ENCODE measurements around the gene DOCK4. TPM values are rescaled to one million over a fixed set of nuclear protein-coding genes. Genes with fewer than 3 reads are reported as not detected.

The DOCK4 gene
- total RNA-seq, 1 experiment from 2014 or later: 20.4 TPM

- no peak for ATAC-seq
- no peaks in the 10 kb centered on the region for H3K9me3 Mint-ChIP-seq
- no peaks in the 10 kb centered on the region for H3K4me1 Mint-ChIP-seq
- DNase-seq (ENCODE audit: low spot score): no peak
- H3K4me3 Mint-ChIP-seq: no peak overlapping the region
- no peak overlapping the region for H3K27ac Mint-ChIP-seq
- ChIA-PET CTCF (no interaction called here), POLR2A (no interaction called here)
- H3K36me3 Mint-ChIP-seq: no peaks in the 10 kb centered on the region
- TF ChIP-seq ATF6 (CRISPR knock-in tag; IDR thresholded peaks at IDR 0.05) (no peak), MXD4 (CRISPR knock-in tag; IDR thresholded peaks at IDR 0.05; ENCODE audit: borderline replicate concordance) (no peak), ZNF396 (CRISPR knock-in tag; IDR thresholded peaks at IDR 0.05; ENCODE audit: borderline replicate concordance) (no peak), MAX (CRISPR knock-in tag; IDR thresholded peaks at IDR 0.05) (no peak), ZNF232 (CRISPR knock-in tag; IDR thresholded peaks at IDR 0.05) (no peak), EMX1 (CRISPR knock-in tag; IDR thresholded peaks at IDR 0.05) (no peak), AR (CRISPR knock-in tag; IDR thresholded peaks at IDR 0.05) (no peak), STAT6 (CRISPR knock-in tag; conservative IDR thresholded peaks at IDR 0.05; ENCODE audit: low read depth) (no peak), ZSCAN18 (CRISPR knock-in tag; IDR thresholded peaks at IDR 0.05) (no peak), SOX15 (CRISPR knock-in tag; IDR thresholded peaks at IDR 0.05) (no peak), PRRX2 (CRISPR knock-in tag; IDR thresholded peaks at IDR 0.05) (no peak), ATF1 (CRISPR knock-in tag; IDR thresholded peaks at IDR 0.05) (no peak), ZNF219 (CRISPR knock-in tag; IDR thresholded peaks at IDR 0.05; ENCODE audit: borderline replicate concordance) (no peak), TCF7 (CRISPR knock-in tag; IDR thresholded peaks at IDR 0.05; ENCODE audit: low read depth) (no peak), CREB1 (CRISPR knock-in tag; IDR thresholded peaks at IDR 0.05) (no peak), FOXP4 (CRISPR knock-in tag; IDR thresholded peaks at IDR 0.05) (no peak), JUN (CRISPR knock-in tag; IDR thresholded peaks at IDR 0.05) (no peak), FOXJ3 (CRISPR knock-in tag; IDR thresholded peaks at IDR 0.05; ENCODE audit: borderline replicate concordance) (no peak), FOXP1 (CRISPR knock-in tag; IDR thresholded peaks at IDR 0.05; ENCODE audit: borderline replicate concordance) (no peak)
- H3K27me3 Mint-ChIP-seq (ENCODE audit: low read depth): no peaks in the 10 kb centered on the region
These were observed 386.1 kb downstream of the DOCK4 start for GRCh38 chr7:111820121-111820520.
